NT2/D1 (cell line): ENCODE data around the gene UBE2E1.
A peak's percentile ranks its signal among the peaks of the same experiment; 100 is the strongest.

ENCODE experiments used
- DNase-seq: peaks from one replicate; pipeline ENCODE4 v3.0.0-alpha.2; 2011; ENCODE audit warnings: low read depth, low spot score
- H3K27me3 ChIP-seq: 2 replicates; pipeline ENCODE4 v1.6.0; 2011; ENCODE audit warnings: mild to moderate bottlenecking; ENCODE audit not compliant: insufficient read length, insufficient read depth
- H3K36me3 ChIP-seq: 2 replicates; pipeline ENCODE4 v1.6.1; 2011; ENCODE audit warnings: mild to moderate bottlenecking, low read length, mixed read lengths; ENCODE audit not compliant: insufficient read depth, insufficient read length
- H3K4me1 ChIP-seq: 2 replicates; pipeline ENCODE4 v1.5.1; 2011; ENCODE audit not compliant: insufficient read depth, insufficient read length
- H3K4me3 ChIP-seq: 2 replicates; pipeline ENCODE4 v1.5.1; 2011; ENCODE audit warnings: low read depth; ENCODE audit not compliant: insufficient read length
- H3K9ac ChIP-seq: 2 replicates; pipeline ENCODE4 v1.6.0; 2011; ENCODE audit warnings: low read depth; ENCODE audit not compliant: insufficient read length
- H3K9me3 ChIP-seq: 2 replicates; pipeline ENCODE4 v1.5.1; 2011; ENCODE audit warnings: mild to moderate bottlenecking, low read length; ENCODE audit not compliant: insufficient read depth
- SUZ12 ChIP-seq: IDR thresholded peaks from 2 replicates; pipeline ENCODE4 v1.6.1; 2011; ENCODE audit not compliant: insufficient read length, insufficient read depth; ENCODE audit errors: extremely low read depth
- YY1 ChIP-seq: IDR thresholded peaks from 2 replicates; pipeline ENCODE4 v1.6.1; 2011; ENCODE audit not compliant: insufficient read length, insufficient read depth
- ZNF274 ChIP-seq: IDR thresholded peaks from 2 replicates; pipeline ENCODE4 v1.6.1; 2011; ENCODE audit warnings: mild to moderate bottlenecking, low read depth, low read length

Gene UBE2E1

DNA sequence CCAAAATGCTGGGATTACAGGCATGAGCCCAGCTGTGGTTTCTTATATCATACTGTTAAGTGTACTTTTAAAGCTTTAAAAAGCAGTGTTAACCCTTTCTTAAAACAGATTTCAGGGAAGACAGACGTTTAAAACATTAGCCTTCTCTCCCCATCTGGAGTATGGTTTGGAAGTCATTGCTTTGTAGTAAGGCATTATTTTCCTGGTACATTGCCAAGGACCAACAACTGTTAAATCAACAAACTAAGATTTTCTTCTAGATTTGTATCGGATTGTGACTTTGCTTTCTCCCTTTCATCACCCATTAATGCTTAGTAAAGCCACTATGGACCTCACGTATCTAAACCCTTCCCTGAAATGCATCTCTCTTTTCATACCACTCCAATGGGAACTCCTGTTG is 50.5 kb downstream of the UBE2E1 start:
- no peak for DNase-seq
- no peak overlapping the region for H3K4me3 ChIP-seq
- no peak overlapping the region for H3K9ac ChIP-seq
- peaks cover 9% of the 10 kb centered on the region for H3K36me3 ChIP-seq
- H3K27me3 ChIP-seq: no peaks in the 10 kb centered on the region
- no peaks in the 10 kb centered on the region for H3K4me1 ChIP-seq
- no peaks in the 10 kb centered on the region; the same call in 1 of the 2 replicates for H3K9me3 ChIP-seq
- TF ChIP-seq YY1 (no peak), ZNF274 (no peak), SUZ12 (no peak)

DNA sequence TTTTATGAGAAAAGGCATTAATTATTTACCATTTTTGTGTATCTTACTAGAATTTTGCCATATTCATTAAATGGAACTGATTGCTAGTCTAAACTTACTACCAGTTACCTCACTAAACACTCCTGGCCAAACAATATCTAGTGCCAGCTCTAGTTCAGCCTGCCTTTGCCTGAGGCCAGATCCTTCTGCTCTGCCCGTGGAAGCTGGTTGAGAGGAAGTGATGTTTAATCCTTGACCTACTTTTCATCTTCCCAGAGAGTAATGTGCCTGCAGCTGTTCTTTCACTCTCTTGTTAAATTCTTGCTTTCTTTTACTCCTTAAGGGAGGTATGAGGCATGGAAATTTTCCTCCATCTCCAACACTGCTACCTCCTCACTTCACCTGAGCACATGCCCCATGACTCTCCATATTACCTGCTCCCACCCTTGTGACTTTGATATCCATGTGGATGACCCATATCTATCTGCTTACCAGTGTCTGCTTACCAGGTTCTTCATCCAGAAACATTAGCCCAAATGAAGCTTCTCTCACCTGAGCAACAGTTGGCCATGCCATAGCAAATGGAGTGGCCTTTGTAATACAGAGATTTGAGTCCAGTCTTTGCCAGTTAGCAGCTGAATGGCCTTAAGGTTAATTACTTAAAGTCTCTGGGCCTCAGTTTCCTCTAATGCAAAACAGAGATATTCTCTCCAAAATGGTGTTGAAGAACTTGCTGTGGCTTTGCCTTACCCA is 53.4 kb downstream of the UBE2E1 start:
- H3K4me1 ChIP-seq: no peaks in the 10 kb centered on the region
- H3K4me3 ChIP-seq: no peak overlapping the region
- no peak for DNase-seq
- no peaks in the 10 kb centered on the region for H3K9me3 ChIP-seq
- H3K36me3 ChIP-seq: peaks cover 8% of the 10 kb centered on the region
- no peak for TF ChIP-seq YY1
- TF ChIP-seq SUZ12: no peak
- TF ChIP-seq ZNF274: no peak
- H3K9ac ChIP-seq: no peak overlapping the region
- H3K27me3 ChIP-seq: no peaks in the 10 kb centered on the region

DNA sequence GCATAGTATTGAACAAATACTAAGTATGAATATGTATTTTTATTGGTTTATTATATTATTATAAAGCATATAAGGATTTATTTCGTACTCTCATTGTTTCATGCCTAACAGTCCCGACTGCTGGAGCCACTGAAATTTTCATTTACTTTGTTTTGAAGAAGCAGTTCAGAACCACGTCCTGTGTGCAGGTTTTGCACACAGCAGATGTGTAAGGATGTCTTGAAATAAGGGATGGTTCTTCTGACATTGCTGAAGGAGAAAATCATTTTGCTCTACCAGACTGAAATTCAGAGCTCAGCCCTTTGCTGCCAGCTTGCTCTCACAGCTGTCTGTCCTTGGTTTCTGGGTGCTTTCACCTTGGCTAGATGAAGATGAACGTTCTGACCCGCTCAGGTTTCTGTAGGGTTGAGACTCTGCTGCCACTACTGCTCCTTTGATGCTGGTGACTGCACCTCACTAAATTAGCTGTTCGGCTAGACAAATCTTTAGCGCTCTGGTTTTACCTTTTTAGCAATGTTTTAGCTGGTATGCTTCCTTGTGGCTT is 54.2 kb downstream of the UBE2E1 start:
- H3K36me3 ChIP-seq: peaks cover 8% of the 10 kb centered on the region
- H3K4me1 ChIP-seq: peaks cover 2% of the 10 kb centered on the region
- DNase-seq: no peak
- no peak overlapping the region for H3K9ac ChIP-seq
- no peak overlapping the region for H3K4me3 ChIP-seq
- TF ChIP-seq ZNF274: no peak
- TF ChIP-seq YY1: no peak
- no peak for TF ChIP-seq SUZ12
- no peaks in the 10 kb centered on the region for H3K9me3 ChIP-seq
- no peaks in the 10 kb centered on the region for H3K27me3 ChIP-seq

DNA sequence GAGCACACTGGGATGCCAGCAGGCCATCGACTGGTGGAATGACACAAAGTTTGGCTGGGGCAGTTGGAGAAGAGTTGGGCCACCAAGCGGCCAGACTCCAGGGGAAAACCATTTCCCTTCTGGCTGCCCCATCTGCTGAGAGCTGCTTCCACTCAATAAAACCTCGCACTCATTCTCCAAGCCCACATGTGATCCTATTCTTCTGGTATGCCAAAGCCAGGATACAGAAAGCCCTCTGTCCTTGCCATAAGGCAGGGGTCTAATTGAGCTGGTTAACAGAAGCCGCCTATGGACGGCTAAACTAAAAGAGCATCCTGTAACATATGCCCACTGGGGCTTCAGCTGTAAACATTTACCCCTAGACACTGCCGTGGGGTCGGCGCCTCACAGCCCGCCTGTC is 55.9 kb downstream of the UBE2E1 start:
- Histone ChIP-seq H3K9ac (no peak overlapping the region), H3K36me3 (peaks cover 8% of the 10 kb centered on the region), H3K9me3 (no peaks in the 10 kb centered on the region), H3K27me3 (no peaks in the 10 kb centered on the region), H3K4me1 (peaks cover 6% of the 10 kb centered on the region), H3K4me3 (no peak overlapping the region)
- no peak for DNase-seq
- no peak for TF ChIP-seq ZNF274
- TF ChIP-seq YY1: no peak
- TF ChIP-seq SUZ12: no peak

DNA sequence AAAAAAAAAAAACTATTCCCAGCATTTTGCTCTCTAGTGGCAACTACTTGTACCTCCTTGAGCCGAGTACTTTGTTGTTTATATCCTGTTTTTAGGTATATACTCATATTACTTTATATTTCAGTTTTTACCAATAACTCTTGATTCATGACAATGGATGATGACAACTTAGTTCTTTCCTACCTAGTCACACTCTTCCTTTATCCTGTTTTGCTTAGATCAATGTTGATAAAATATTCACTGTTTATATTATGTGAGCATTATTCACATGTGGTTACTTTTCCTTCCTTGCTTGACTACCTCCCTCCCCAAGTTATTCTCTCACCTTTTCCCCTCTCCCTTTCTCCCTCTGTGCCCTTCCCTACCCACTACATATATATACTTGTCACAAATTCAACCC is 57.3 kb downstream of the UBE2E1 start:
- H3K36me3 ChIP-seq: peaks cover 8% of the 10 kb centered on the region
- TF ChIP-seq SUZ12 (no peak), ZNF274 (no peak), YY1 (no peak)
- H3K4me1 ChIP-seq: peaks cover 6% of the 10 kb centered on the region
- no peak for DNase-seq
- H3K27me3 ChIP-seq: no peaks in the 10 kb centered on the region
- no peak overlapping the region for H3K9ac ChIP-seq
- no peak overlapping the region for H3K4me3 ChIP-seq
- no peaks in the 10 kb centered on the region for H3K9me3 ChIP-seq

DNA sequence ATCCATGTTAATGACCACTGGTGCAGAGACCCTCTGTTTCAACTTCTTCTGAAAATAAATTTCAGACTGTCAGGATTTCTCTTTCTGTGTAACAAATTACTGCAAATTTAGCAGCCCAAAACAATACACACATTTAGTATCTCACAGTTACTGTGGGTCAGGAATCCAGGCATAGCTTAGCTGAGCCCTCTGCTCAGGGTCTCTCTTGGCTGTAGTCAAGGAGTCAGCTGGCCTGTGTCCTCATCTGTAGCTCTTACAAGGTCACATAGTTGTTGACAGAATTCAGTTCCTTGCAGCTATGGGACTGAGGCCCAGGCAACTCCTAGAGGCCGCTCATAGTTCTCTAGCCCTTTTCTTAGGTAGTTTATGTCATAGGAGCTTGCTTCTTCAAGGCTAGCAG is 59.2 kb downstream of the UBE2E1 start:
- Histone ChIP-seq H3K36me3 (peaks cover 8% of the 10 kb centered on the region), H3K9ac (no peak overlapping the region), H3K27me3 (no peaks in the 10 kb centered on the region), H3K4me1 (peaks cover 6% of the 10 kb centered on the region), H3K4me3 (no peak overlapping the region), H3K9me3 (peaks cover 7% of the 10 kb centered on the region; the same call in 1 of the 2 replicates)
- no peak for DNase-seq
- TF ChIP-seq SUZ12 (no peak), YY1 (no peak), ZNF274 (no peak)

DNA sequence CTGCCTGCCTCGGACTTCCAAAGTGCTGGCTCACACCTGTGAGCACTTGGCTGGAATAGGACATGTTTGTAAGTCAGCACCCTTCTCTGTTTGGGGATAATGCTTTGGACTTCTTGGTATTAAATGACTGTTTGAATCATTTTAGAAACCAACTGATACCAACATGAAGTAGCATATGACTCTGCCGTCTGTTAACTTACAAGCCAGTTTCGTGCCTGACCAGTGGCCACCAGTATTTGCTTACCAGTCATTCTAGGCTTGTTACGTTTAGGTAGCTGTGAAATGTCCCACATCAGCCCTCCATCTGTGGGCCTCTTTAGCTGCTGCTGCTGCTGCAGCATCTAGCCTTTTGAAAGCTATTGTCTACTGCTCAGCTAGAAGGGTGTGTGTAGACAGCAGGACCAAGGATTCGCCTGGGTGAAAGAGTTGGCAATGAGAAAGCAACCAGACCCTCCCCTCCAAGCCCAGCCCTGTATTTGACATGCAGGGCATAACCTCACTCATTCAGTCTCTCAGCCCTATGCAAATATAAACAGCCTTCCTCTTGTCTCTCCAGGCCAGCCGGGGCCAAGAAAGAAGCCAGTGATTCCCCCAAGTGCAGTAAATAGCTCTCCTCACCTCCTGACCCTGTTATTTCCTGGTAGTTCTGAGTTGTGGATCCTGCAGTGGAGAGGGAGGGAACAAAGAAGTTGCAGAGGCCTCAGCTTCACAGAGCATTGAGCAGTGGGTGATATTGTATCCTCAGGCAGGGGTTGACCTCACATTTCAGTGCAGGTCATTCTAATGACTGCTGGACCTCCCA is 60.0 kb downstream of the UBE2E1 start:
- no peak overlapping the region for H3K4me3 ChIP-seq
- H3K36me3 ChIP-seq: peaks cover 8% of the 10 kb centered on the region
- DNase-seq: peak; percentile 78
- peaks cover 6% of the 10 kb centered on the region for H3K4me1 ChIP-seq
- no peak overlapping the region for H3K9ac ChIP-seq
- TF ChIP-seq ZNF274 (no peak), YY1 (no peak), SUZ12 (no peak)
- H3K27me3 ChIP-seq: no peaks in the 10 kb centered on the region
- H3K9me3 ChIP-seq: peaks cover 12% of the 10 kb centered on the region; the same call in 1 of the 2 replicates
